Chondrocyte (in vitro differentiated cells): ENCODE data around the gene TDRD10. TPM values are rescaled to one million over a fixed set of nuclear protein-coding genes. Genes with fewer than 3 reads are reported as not detected.

Source experiments
- DNase-seq: peaks from one replicate; pipeline ENCODE4 v3.0.0; 2021; ENCODE audit warnings: mixed read lengths, low spot score
- H3K27ac Mint-ChIP-seq: one replicate; pipeline ENCODE4 v1.8.0; 2021; ENCODE audit warnings: mild to moderate bottlenecking, moderate library complexity, mixed read lengths; ENCODE audit not compliant: unreplicated experiment
- H3K27me3 Mint-ChIP-seq: 2 replicates; pipeline ENCODE4 v1.8.0; 2021; ENCODE audit warnings: low read depth, mixed read lengths
- H3K36me3 Mint-ChIP-seq: 2 replicates; pipeline ENCODE4 v1.8.0; 2021; ENCODE audit warnings: low read depth, mixed read lengths
- H3K4me1 Mint-ChIP-seq: 2 replicates; pipeline ENCODE4 v1.8.0; 2021; ENCODE audit warnings: low read depth, mild to moderate bottlenecking, mixed read lengths
- H3K4me3 Mint-ChIP-seq: one replicate; pipeline ENCODE4 v1.8.0; 2021; ENCODE audit warnings: mild to moderate bottlenecking, moderate library complexity, mixed read lengths; ENCODE audit not compliant: unreplicated experiment
- H3K9me3 Mint-ChIP-seq: 2 replicates; pipeline ENCODE4 v1.8.0; 2021; ENCODE audit warnings: low read depth, mixed read lengths
- total RNA-seq: library from RNA; stranded (reverse); gene quantifications from 3 replicates; pipeline ENCODE4 v1.2.1, GENCODE V29; 2021
- TF ChIP-seq, protein P1 (sequence below): fragments of 200-600 bp; sonication (generic); IDR thresholded peaks from 2 replicates; pipeline ENCODE4 v1.5.0; 2021; ENCODE audit warnings: antibody characterized with exemption, mild to moderate bottlenecking, moderate library complexity

Gene TDRD10
- total RNA-seq, 1 donor from 2014 or later = 0.17 TPM

DNA sequence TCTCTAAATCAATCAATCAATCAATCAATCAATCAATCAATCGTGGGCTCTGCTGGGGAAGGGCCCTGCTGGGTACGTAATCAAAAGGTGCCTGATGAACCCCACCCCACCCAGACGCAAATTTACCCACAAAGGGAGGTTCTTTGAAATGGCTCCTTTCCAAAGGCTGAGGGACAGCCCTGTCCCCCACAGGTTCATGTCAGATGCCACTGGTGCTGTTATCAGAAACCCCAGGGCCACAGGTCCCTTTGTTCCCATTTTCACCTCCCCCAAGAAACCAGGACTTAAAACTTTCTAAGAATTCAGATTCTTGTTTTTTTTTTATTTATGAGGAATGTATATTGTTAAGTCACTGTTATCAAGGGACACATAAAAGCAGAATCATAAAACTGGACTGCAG, 79.7 kb downstream of the TDRD10 start:
- TF ChIP-seq, protein P1, sequence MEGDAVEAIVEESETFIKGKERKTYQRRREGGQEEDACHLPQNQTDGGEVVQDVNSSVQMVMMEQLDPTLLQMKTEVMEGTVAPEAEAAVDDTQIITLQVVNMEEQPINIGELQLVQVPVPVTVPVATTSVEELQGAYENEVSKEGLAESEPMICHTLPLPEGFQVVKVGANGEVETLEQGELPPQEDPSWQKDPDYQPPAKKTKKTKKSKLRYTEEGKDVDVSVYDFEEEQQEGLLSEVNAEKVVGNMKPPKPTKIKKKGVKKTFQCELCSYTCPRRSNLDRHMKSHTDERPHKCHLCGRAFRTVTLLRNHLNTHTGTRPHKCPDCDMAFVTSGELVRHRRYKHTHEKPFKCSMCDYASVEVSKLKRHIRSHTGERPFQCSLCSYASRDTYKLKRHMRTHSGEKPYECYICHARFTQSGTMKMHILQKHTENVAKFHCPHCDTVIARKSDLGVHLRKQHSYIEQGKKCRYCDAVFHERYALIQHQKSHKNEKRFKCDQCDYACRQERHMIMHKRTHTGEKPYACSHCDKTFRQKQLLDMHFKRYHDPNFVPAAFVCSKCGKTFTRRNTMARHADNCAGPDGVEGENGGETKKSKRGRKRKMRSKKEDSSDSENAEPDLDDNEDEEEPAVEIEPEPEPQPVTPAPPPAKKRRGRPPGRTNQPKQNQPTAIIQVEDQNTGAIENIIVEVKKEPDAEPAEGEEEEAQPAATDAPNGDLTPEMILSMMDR = no peak
- no peak overlapping the region for H3K4me3 Mint-ChIP-seq
- no peaks in the 10 kb centered on the region for H3K9me3 Mint-ChIP-seq
- H3K36me3 Mint-ChIP-seq = peaks cover 60% of the 10 kb centered on the region
- no peak overlapping the region for H3K27ac Mint-ChIP-seq
- H3K27me3 Mint-ChIP-seq = no peaks in the 10 kb centered on the region
- no peak for DNase-seq
- peaks cover 14% of the 10 kb centered on the region for H3K4me1 Mint-ChIP-seq

GRCh38 chr1:154582885-154583284, 80.9 kb downstream of the TDRD10 start:
- no peak for DNase-seq
- Mint-ChIP-seq H3K4me1 (peaks cover 14% of the 10 kb centered on the region), H3K4me3 (no peak overlapping the region), H3K9me3 (no peaks in the 10 kb centered on the region), H3K36me3 (peaks cover 71% of the 10 kb centered on the region), H3K27ac (no peak overlapping the region), H3K27me3 (no peaks in the 10 kb centered on the region)
- TF ChIP-seq, protein P1 = no peak

GRCh38 chr1:154583773-154584172, 81.8 kb downstream of the TDRD10 start:
- TF ChIP-seq, protein P1 = no peak
- DNase-seq = no peak
- H3K9me3 Mint-ChIP-seq = no peaks in the 10 kb centered on the region
- peak overlapping the region; percentile 72 for H3K27ac Mint-ChIP-seq
- peaks cover 14% of the 10 kb centered on the region for H3K4me1 Mint-ChIP-seq
- peaks cover 75% of the 10 kb centered on the region for H3K36me3 Mint-ChIP-seq
- H3K4me3 Mint-ChIP-seq = no peak overlapping the region
- H3K27me3 Mint-ChIP-seq = no peaks in the 10 kb centered on the region

- Mint-ChIP-seq H3K4me3 (no peak overlapping the region), H3K27me3 (no peaks in the 10 kb centered on the region), H3K4me1 (peaks cover 14% of the 10 kb centered on the region), H3K27ac (peak overlapping the region; percentile 72), H3K36me3 (peaks cover 75% of the 10 kb centered on the region), H3K9me3 (no peaks in the 10 kb centered on the region)
- TF ChIP-seq, protein P1 = no peak
- DNase-seq = no peak
Observed at GRCh38 chr1:154584267-154584994, 82.4 kb downstream of the TDRD10 start.

GRCh38 chr1:154586231-154586630, 84.2 kb downstream of the TDRD10 start:
- TF ChIP-seq, protein P1 = no peak

More at GRCh38 chr1:154586231-154586630, 84.2 kb downstream of the TDRD10 start:
- DNase-seq = no peak
- no peak overlapping the region for H3K4me3 Mint-ChIP-seq
- H3K4me1 Mint-ChIP-seq = peaks cover 14% of the 10 kb centered on the region
- H3K36me3 Mint-ChIP-seq = peaks cover 74% of the 10 kb centered on the region
- no peaks in the 10 kb centered on the region for H3K27me3 Mint-ChIP-seq
- no peaks in the 10 kb centered on the region for H3K9me3 Mint-ChIP-seq
- no peak overlapping the region for H3K27ac Mint-ChIP-seq
